Caco-2 (cell line): ENCODE data around the gene ANKDD1A. TPM values are rescaled to one million over a fixed set of nuclear protein-coding genes. Genes with fewer than 3 reads are reported as not detected.

Source experiments
- Bru-seq: library from RNA; stranded (reverse); fragments of 400-500 nt; gene quantifications from one replicate; lab custom pipeline; 2021; lab: Mats Ljungman, UMichigan
- BruChase-seq, 2 experiments: library from RNA; stranded (reverse); fragments of 400-500 nt; gene quantifications; one replicate each; lab custom pipeline; 2021; lab: Mats Ljungman, UMichigan
- BruUV-seq: library from RNA; stranded (reverse); fragments of 400-500 nt; replicated peaks from 2 replicates; lab custom pipeline; 2021; lab: Mats Ljungman, UMichigan
- CTCF ChIA-PET: fragments of 300-600 bp; sonication (Branson Sonifier 250); formaldehyde crosslinking; loops from one replicate; lab custom pipeline; 2022; ENCODE audit warnings: antibody characterized with exemption; lab: Charles Lee
- POLR2A ChIA-PET: fragments of 300-600 bp; sonication (Branson Sonifier 250); formaldehyde crosslinking; loops from one replicate; lab custom pipeline; 2022; ENCODE audit warnings: antibody characterized with exemption; lab: Charles Lee
- DNase-seq, 2 experiments: peaks; one replicate each; pipeline versions ENCODE4 v3.0.0 to v3.0.0-alpha.2; 2020 to 2022
- H3K27me3 ChIP-seq: replicated peaks from 2 replicates; pipeline ENCODE4 v1.6.0; 2011; ENCODE audit warnings: low read length; ENCODE audit not compliant: control insufficient read depth, insufficient read depth
- H3K36me3 ChIP-seq: 2 replicates; pipeline ENCODE4 v1.5.1; 2011; ENCODE audit warnings: low read length; ENCODE audit not compliant: control insufficient read depth, insufficient read depth
- H3K4me1 ChIP-seq: fragments of 250-450 bp; sonication (Bioruptor Pico); 2 replicates; pipeline ENCODE4 v1.5.1; 2020; ENCODE audit warnings: mild to moderate bottlenecking
- H3K4me3 ChIP-seq: 2 replicates; pipeline ENCODE4 v1.5.1; 2011; ENCODE audit warnings: low read depth, mild to moderate bottlenecking, control low read depth, low read length
- H3K9me3 ChIP-seq: fragments of 250-450 bp; sonication (Bioruptor Pico); 2 replicates; pipeline ENCODE4 v1.5.1; 2020; ENCODE audit warnings: mild to moderate bottlenecking, moderate library complexity
- H3K27ac Mint-ChIP-seq: one replicate; pipeline ENCODE4 v1.8.0; 2022; ENCODE audit warnings: mixed read lengths; ENCODE audit not compliant: unreplicated experiment
- H3K27me3 Mint-ChIP-seq: one replicate; pipeline ENCODE4 v1.8.0; 2022; ENCODE audit warnings: mixed read lengths; ENCODE audit not compliant: insufficient read depth, unreplicated experiment
- H3K36me3 Mint-ChIP-seq: one replicate; pipeline ENCODE4 v1.8.0; 2022; ENCODE audit warnings: mild to moderate bottlenecking, mixed read lengths; ENCODE audit not compliant: insufficient read depth, unreplicated experiment
- H3K4me1 Mint-ChIP-seq: one replicate; pipeline ENCODE4 v1.8.0; 2022; ENCODE audit warnings: low read depth, mixed read lengths; ENCODE audit not compliant: unreplicated experiment
- H3K4me3 Mint-ChIP-seq: one replicate; pipeline ENCODE4 v1.8.0; 2022; ENCODE audit warnings: mild to moderate bottlenecking, moderate library complexity, mixed read lengths; ENCODE audit not compliant: unreplicated experiment
- H3K9me3 Mint-ChIP-seq: one replicate; pipeline ENCODE4 v1.8.0; 2022; ENCODE audit warnings: mixed read lengths; ENCODE audit not compliant: unreplicated experiment
- CTCF ChIP-seq, 2 experiments: fragments of 200-600 bp in 1 of 2; IDR thresholded peaks; 1 replicate in 1 of 2; 2 replicates in 1 of 2; pipeline versions ENCODE4 v1.5.1 to v1.8.0; 2011 to 2022; ENCODE audit warnings: antibody characterized with exemption in 1 of 2, control low read depth in 1 of 2, inconsistent platforms in 1 of 2, low read depth in 1 of 2, low read length in 1 of 2, mild to moderate bottlenecking in 1 of 2, moderate library complexity in 1 of 2; ENCODE audit not compliant: insufficient read depth in 1 of 2, severe bottlenecking in 1 of 2, unreplicated experiment in 1 of 2
- intact Hi-C: fragments of 100-400 bp; cut with micrococcal nuclease; formaldehyde crosslinking; loops from one replicate; pipeline ENCODE4 v1.10.0; 2022; ENCODE audit not compliant: unreplicated experiment
- long read RNA-seq: library from polyadenylated mRNA; stranded (forward); transcript quantifications from one replicate; pipeline ENCODE4 v2.0.0, GENCODE V29; 2022
- total RNA-seq: library from RNA; stranded (reverse); gene quantifications from 2 replicates; pipeline ENCODE4 v1.2.3, GENCODE V29; 2022

Gene ANKDD1A
- 1.3 and 1.6 TPM in 2 replicates for total RNA-seq
- percentile 35 among the genes with signal in this experiment for Bru-seq, nascent RNA
- percentile 44 among the genes with signal in this experiment for BruChase-seq, experiment 1, labeled RNA remaining after a 2-hour chase
- percentile 48 among the genes with signal in this experiment for BruChase-seq, experiment 2, labeled RNA remaining after a 6-hour chase
- long read RNA-seq, partial matches to known transcripts: 0 of 2 reads
- long read RNA-seq, other reads (novel, unspliced or antisense): 2 of 2 reads

GRCh38 chr15:64911311-64912186 is at the start of gene ANKDD1A:
ANKDD1A (plus strand) TSS chr15:64911902; CDS start chr15:64911931, 29 bp downstream.
- no TSS peak for BruUV-seq
- Mint-ChIP-seq H3K9me3 (no peaks in the 10 kb centered on the region), H3K27me3 (peaks cover 2% of the 10 kb centered on the region), H3K27ac (no peak within 1 kb of the TSS), H3K36me3 (peaks cover under 1% of the 10 kb centered on the region), H3K4me3 (peak within 1 kb of the TSS; percentile 78), H3K4me1 (peaks cover 6% of the 10 kb centered on the region)
- H3K27me3 ChIP-seq: no peaks in the 10 kb centered on the region
- ChIA-PET POLR2A (interaction anchor here (0.6 kb wide), 1 partner anchor 234 kb away, joined by 4 read pairs; no protein-coding TSS in a partner anchor), CTCF (interaction anchor here (0.6 kb wide), 1 partner anchor 15 kb away, joined by 3 read pairs; no protein-coding TSS in a partner anchor)
- no peaks in the 10 kb centered on the region for H3K4me1 ChIP-seq
- DNase-seq: peak; percentile 69 to 76
- intact Hi-C loops: no loop called here
- peak within 1 kb of the TSS; percentile 60 for H3K4me3 ChIP-seq
- no peaks in the 10 kb centered on the region for H3K9me3 ChIP-seq
- no peak for TF ChIP-seq CTCF (IDR thresholded peaks at IDR 0.05; ENCODE audit: insufficient read depth in 1 of 2, low read depth in 1 of 2, low read length in 1 of 2, severe bottlenecking in 1 of 2, unreplicated experiment in 1 of 2)
- no peaks in the 10 kb centered on the region for H3K36me3 ChIP-seq

DNA sequence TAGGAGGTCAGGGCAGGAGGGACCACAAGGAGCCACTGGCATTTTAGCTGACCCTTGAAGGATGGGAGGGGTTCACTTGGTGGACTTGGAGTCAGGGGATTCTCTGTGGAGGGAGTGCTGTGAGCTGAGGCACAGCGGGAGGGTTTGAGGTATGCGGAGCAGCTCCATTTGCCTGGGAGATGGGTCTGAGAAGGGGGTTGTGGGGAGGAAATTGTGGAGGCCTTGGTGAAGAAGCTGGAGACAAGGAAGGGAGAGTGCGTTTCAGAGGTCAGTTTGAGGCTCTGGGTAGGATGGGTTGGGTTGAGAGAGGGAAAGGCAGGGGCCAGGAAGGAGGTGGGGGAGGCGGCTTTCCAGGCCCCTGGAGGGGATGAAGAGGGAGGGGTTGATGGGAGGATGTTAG is 49.7 kb upstream of the ANKDD1A start:
- no peak for DNase-seq
- Histone ChIP-seq H3K4me3 (no peak overlapping the region), H3K9me3 (no peaks in the 10 kb centered on the region), H3K36me3 (no peaks in the 10 kb centered on the region), H3K27me3 (no peaks in the 10 kb centered on the region), H3K4me1 (0 out of 2 replicates have a peak, but pooled peaks cover 1% of the 10 kb centered on the region)
- TF ChIP-seq CTCF (IDR thresholded peaks at IDR 0.05; ENCODE audit: insufficient read depth in 1 of 2, low read depth in 1 of 2, low read length in 1 of 2, severe bottlenecking in 1 of 2, unreplicated experiment in 1 of 2): no peak
- CTCF ChIA-PET: no interaction called here
- BruUV-seq: no TSS peak
- Mint-ChIP-seq H3K27me3 (no peaks in the 10 kb centered on the region), H3K4me3 (no peak overlapping the region), H3K9me3 (no peaks in the 10 kb centered on the region), H3K4me1 (peaks cover 4% of the 10 kb centered on the region), H3K36me3 (no peaks in the 10 kb centered on the region), H3K27ac (no peak overlapping the region)
- intact Hi-C loops: loop anchor here (10.0 kb wide), 1 partner anchor 83 kb away; no protein-coding TSS in a partner anchor
- POLR2A ChIA-PET: no interaction called here

GRCh38 chr15:64862408-64862807 is 49.3 kb upstream of the ANKDD1A start:
- TF ChIP-seq CTCF (IDR thresholded peaks at IDR 0.05; ENCODE audit: insufficient read depth in 1 of 2, low read depth in 1 of 2, low read length in 1 of 2, severe bottlenecking in 1 of 2, unreplicated experiment in 1 of 2): no peak
- no peak overlapping the region for H3K4me3 Mint-ChIP-seq
- intact Hi-C loops: loop anchor here (10.0 kb wide), 1 partner anchor 82 kb away; no protein-coding TSS in a partner anchor
- H3K4me3 ChIP-seq: no peak overlapping the region
- POLR2A ChIA-PET: no interaction called here
- no TSS peak for BruUV-seq
- no peak overlapping the region for H3K27ac Mint-ChIP-seq
- no peaks in the 10 kb centered on the region for H3K9me3 Mint-ChIP-seq
- no peaks in the 10 kb centered on the region for H3K27me3 ChIP-seq
- no peaks in the 10 kb centered on the region for H3K9me3 ChIP-seq
- no peaks in the 10 kb centered on the region for H3K4me1 Mint-ChIP-seq
- no peaks in the 10 kb centered on the region for H3K4me1 ChIP-seq
- H3K36me3 Mint-ChIP-seq: no peaks in the 10 kb centered on the region
- DNase-seq: no peak
- no peaks in the 10 kb centered on the region for H3K27me3 Mint-ChIP-seq
- CTCF ChIA-PET: no interaction called here
- no peaks in the 10 kb centered on the region for H3K36me3 ChIP-seq
